ENCODE results near the gene RNF125. TPM values are rescaled to one million over a fixed set of nuclear protein-coding genes. Genes with fewer than 3 reads are reported as not detected.

The RNF125 gene
- total RNA-seq, 2 donors from 2014 or later: 8.4 to 13.9 TPM

GRCh38 chr18:32029558-32029957 is 10.9 kb downstream of the RNF125 start:
- DNase-seq: no peak
- no peaks in the 10 kb centered on the region for H3K36me3 ChIP-seq
- H3K4me3 ChIP-seq: no peak overlapping the region
- no peaks in the 10 kb centered on the region for H3K4me1 ChIP-seq
- no peaks in the 10 kb centered on the region for H3K27me3 ChIP-seq
- no peak for TF ChIP-seq CTCF (IDR thresholded peaks at IDR 0.05)
- H3K9me3 ChIP-seq: no peaks in the 10 kb centered on the region
- H3K9ac ChIP-seq (ENCODE audit: low read depth in 2 of 2, low read length in 2 of 2): no peak overlapping the region
- intact Hi-C loops (cut with DNase I): no loop called here
- H3K27ac ChIP-seq: no peak overlapping the region

- DNase-seq: no peak
- no peak overlapping the region for H3K4me3 ChIP-seq
- H3K9ac ChIP-seq (ENCODE audit: low read depth in 2 of 2, low read length in 2 of 2): no peak overlapping the region
- no peak for TF ChIP-seq CTCF (IDR thresholded peaks at IDR 0.05)
- H3K27me3 ChIP-seq: no peaks in the 10 kb centered on the region
- H3K27ac ChIP-seq: no peak overlapping the region
- H3K4me1 ChIP-seq: no peaks in the 10 kb centered on the region
- no peaks in the 10 kb centered on the region for H3K36me3 ChIP-seq
- H3K9me3 ChIP-seq: no peaks in the 10 kb centered on the region
- intact Hi-C loops (cut with DNase I): no loop called here
Measured at GRCh38 chr18:32032609-32033008, 14.0 kb downstream of the RNF125 start.

GRCh38 chr18:32036506-32037180 is 18.0 kb downstream of the RNF125 start:
- Histone ChIP-seq H3K4me1 (no peaks in the 10 kb centered on the region), H3K27ac (no peak overlapping the region), H3K4me3 (no peak overlapping the region), H3K9ac (ENCODE audit: low read depth in 2 of 2, low read length in 2 of 2) (no peak overlapping the region), H3K36me3 (no peaks in the 10 kb centered on the region), H3K27me3 (no peaks in the 10 kb centered on the region), H3K9me3 (no peaks in the 10 kb centered on the region)
- intact Hi-C loops (cut with DNase I): no loop called here
- no peak for DNase-seq
- TF ChIP-seq CTCF (IDR thresholded peaks at IDR 0.05): no peak

GRCh38 chr18:32037616-32038015 is 19.0 kb downstream of the RNF125 start:
- no peak for DNase-seq
- no peaks in the 10 kb centered on the region for H3K27me3 ChIP-seq
- TF ChIP-seq CTCF (IDR thresholded peaks at IDR 0.05): no peak
- no peaks in the 10 kb centered on the region for H3K4me1 ChIP-seq
- no peak overlapping the region for H3K27ac ChIP-seq
- H3K9me3 ChIP-seq: no peaks in the 10 kb centered on the region
- intact Hi-C loops (cut with DNase I): no loop called here
- H3K4me3 ChIP-seq: no peak overlapping the region
- H3K9ac ChIP-seq (ENCODE audit: low read depth in 2 of 2, low read length in 2 of 2): no peak overlapping the region
- no peaks in the 10 kb centered on the region for H3K36me3 ChIP-seq

- Histone ChIP-seq H3K4me3 (no peak overlapping the region), H3K36me3 (no peaks in the 10 kb centered on the region), H3K4me1 (no peaks in the 10 kb centered on the region), H3K27me3 (no peaks in the 10 kb centered on the region), H3K27ac (peak overlapping the region; percentile 37), H3K9ac (ENCODE audit: low read depth in 2 of 2, low read length in 2 of 2) (no peak overlapping the region), H3K9me3 (no peaks in the 10 kb centered on the region)
- DNase-seq: no peak
- no peak for TF ChIP-seq CTCF (IDR thresholded peaks at IDR 0.05)
- intact Hi-C loops (cut with DNase I): no loop called here
Measured at GRCh38 chr18:32040936-32041335, 22.3 kb downstream of the RNF125 start.
